ENCODE measurements around the gene SGK2.

SGK2 gene

GRCh38 chr20:43539975-43540672 lies 18.7 kb upstream of the SGK2 start:
- POLR2A ChIA-PET, result no interaction called here
- Histone ChIP-seq H3K27ac (ENCODE audit: extremely low read depth, low read depth, low read length) (no peak overlapping the region), H3K9me3 (ENCODE audit: control insufficient read depth, insufficient read depth, low read depth, low read length) (no peaks in the 10 kb centered on the region), H3K4me1 (ENCODE audit: control insufficient read depth, insufficient read depth, low read length) (no peaks in the 10 kb centered on the region), H3K4me3 (ENCODE audit: low read depth, low read length) (no peak overlapping the region), H3K36me3 (ENCODE audit: control insufficient read depth in 2 of 2, insufficient read depth in 1 of 2, low read length in 2 of 2) (peaks cover 0 to 91% of the 10 kb centered on the region in 2 experiments; a peak in 1 of 3 replicates)
- CTCF ChIA-PET, result interaction anchor here (0.7 to 2.8 kb wide), 3 partner anchors 152 to 552 kb away, joined by 3 to 22 read pairs (median 3); no protein-coding TSS in a partner anchor
- TF ChIP-seq GLIS1 (tag by site-specific recombination; IDR thresholded peaks at IDR 0.05) (no peak), ZNF513 (tag by site-specific recombination; IDR thresholded peaks at IDR 0.05) (no peak), WT1 (tag by site-specific recombination; IDR thresholded peaks at IDR 0.05) (no peak), GLIS2 (tag by site-specific recombination; IDR thresholded peaks at IDR 0.05) (no peak), ZNF785 (tag by site-specific recombination; IDR thresholded peaks at IDR 0.05) (no peak), BCL11A (tag by site-specific recombination; IDR thresholded peaks at IDR 0.05; ENCODE audit: low read depth) (no peak)

GRCh38 chr20:43540673-43541060 lies 18.2 kb upstream of the SGK2 start:
- H3K4me1 ChIP-seq (ENCODE audit: control insufficient read depth, insufficient read depth, low read length), result no peaks in the 10 kb centered on the region
- H3K36me3 ChIP-seq (ENCODE audit: control insufficient read depth in 2 of 2, insufficient read depth in 1 of 2, low read length in 2 of 2), result peaks cover 0 to 90% of the 10 kb centered on the region in 2 experiments; a peak in 1 of 3 replicates
- H3K9me3 ChIP-seq (ENCODE audit: control insufficient read depth, insufficient read depth, low read depth, low read length), result no peaks in the 10 kb centered on the region
- ChIA-PET POLR2A (no interaction called here), CTCF (no interaction called here)
- no peak overlapping the region for H3K27ac ChIP-seq (ENCODE audit: extremely low read depth, low read depth, low read length)
- no peak overlapping the region for H3K4me3 ChIP-seq (ENCODE audit: low read depth, low read length)
- TF ChIP-seq PBX3 (CRISPR knock-in tag; IDR thresholded peaks at IDR 0.05), result no peak
- no peak for TF ChIP-seq HOXA7 (CRISPR knock-in tag; IDR thresholded peaks at IDR 0.05; ENCODE audit: borderline replicate concordance)
- TF ChIP-seq ZNF302 (tag by site-specific recombination; IDR thresholded peaks at IDR 0.05; ENCODE audit: low read depth), result no peak
- TF ChIP-seq ZNF626 (tag by site-specific recombination; IDR thresholded peaks at IDR 0.05), result no peak
- no peak for TF ChIP-seq ZNF561 (tag by site-specific recombination; IDR thresholded peaks at IDR 0.05; ENCODE audit: borderline replicate concordance)
- TF ChIP-seq KLF17 (tag by site-specific recombination; IDR thresholded peaks at IDR 0.05), result no peak
- no peak for TF ChIP-seq ZNF398 (tag by site-specific recombination; IDR thresholded peaks at IDR 0.05)
- TF ChIP-seq ZBTB8A (tag by site-specific recombination; IDR thresholded peaks at IDR 0.05), result no peak
- no peak for TF ChIP-seq ZNF174 (tag by site-specific recombination; IDR thresholded peaks at IDR 0.05)
- no peak for TF ChIP-seq ZNF48 (tag by site-specific recombination; IDR thresholded peaks at IDR 0.05)
- no peak for TF ChIP-seq ZNF214 (tag by site-specific recombination; IDR thresholded peaks at IDR 0.05; ENCODE audit: borderline replicate concordance)
- TF ChIP-seq REST (tag by site-specific recombination; IDR thresholded peaks at IDR 0.05), result no peak
- no peak for TF ChIP-seq ZNF121 (tag by site-specific recombination; IDR thresholded peaks at IDR 0.05)
- no peak for TF ChIP-seq ZNF18 (tag by site-specific recombination; IDR thresholded peaks at IDR 0.05)
- no peak for TF ChIP-seq ZNF830 (tag by site-specific recombination; IDR thresholded peaks at IDR 0.05; ENCODE audit: low read depth)
- TF ChIP-seq INSM2 (tag by site-specific recombination; IDR thresholded peaks at IDR 0.05), result no peak

Measured in HEK293 (cell line).